HEK293 (cell line): Measurements from ENCODE around the gene ATOSA.

Experiments
- BCL6B ChIP-seq: fragments of 450-650 bp; formaldehyde crosslinking; IDR thresholded peaks from 2 replicates; pipeline ENCODE4 v1.5.1; 2017; ENCODE audit warnings: missing biosample characterization, missing genetic modification characterization
- CTCF ChIP-seq: fragments of 450-650 bp; formaldehyde crosslinking; IDR thresholded peaks from 2 replicates; pipeline ENCODE4 v1.5.1; 2016; ENCODE audit warnings: missing biosample characterization, missing genetic modification characterization
- HIC1 ChIP-seq: fragments of 450-650 bp; formaldehyde crosslinking; IDR thresholded peaks from 2 replicates; pipeline ENCODE4 v1.5.1; 2016; ENCODE audit warnings: missing biosample characterization, missing genetic modification characterization
- HOXD13 ChIP-seq: sonication (generic); formaldehyde crosslinking; IDR thresholded peaks from 2 replicates; pipeline ENCODE4 v1.8.0; 2022; ENCODE audit warnings: missing genetic modification reagents, borderline replicate concordance
- YY1 ChIP-seq: fragments of 450-650 bp; formaldehyde crosslinking; IDR thresholded peaks from 2 replicates; pipeline ENCODE4 v1.5.1; 2018; ENCODE audit warnings: missing biosample characterization, missing genetic modification characterization
- ZBTB49 ChIP-seq: fragments of 450-650 bp; formaldehyde crosslinking; IDR thresholded peaks from 2 replicates; pipeline ENCODE4 v1.5.1; 2016; ENCODE audit warnings: missing biosample characterization, missing genetic modification characterization, low read depth
- ZIC2 ChIP-seq: fragments of 450-650 bp; formaldehyde crosslinking; IDR thresholded peaks from 2 replicates; pipeline ENCODE4 v1.5.1; 2016; ENCODE audit warnings: missing biosample characterization, missing genetic modification characterization
- ZNF121 ChIP-seq: fragments of 450-650 bp; formaldehyde crosslinking; IDR thresholded peaks from 2 replicates; pipeline ENCODE4 v1.5.1; 2016; ENCODE audit warnings: missing biosample characterization, missing genetic modification characterization
- ZNF248 ChIP-seq: fragments of 450-650 bp; formaldehyde crosslinking; IDR thresholded peaks from 2 replicates; pipeline ENCODE4 v1.5.1; 2017; ENCODE audit warnings: missing biosample characterization, missing genetic modification characterization
- ZNF391 ChIP-seq: fragments of 450-650 bp; formaldehyde crosslinking; IDR thresholded peaks from 2 replicates; pipeline ENCODE4 v1.5.1; 2016; ENCODE audit warnings: low read depth, missing biosample characterization, missing genetic modification characterization, borderline replicate concordance
- ZNF624 ChIP-seq: fragments of 450-650 bp; formaldehyde crosslinking; IDR thresholded peaks from 2 replicates; pipeline ENCODE4 v1.5.1; 2017; ENCODE audit warnings: missing biosample characterization, missing genetic modification characterization
- ZNF785 ChIP-seq: fragments of 450-650 bp; formaldehyde crosslinking; IDR thresholded peaks from 2 replicates; pipeline ENCODE4 v1.5.1; 2016; ENCODE audit warnings: missing biosample characterization, missing genetic modification characterization

GRCh38 chr15:52656412-52656811, 22.8 kb downstream of the ATOSA start:
- TF ChIP-seq HIC1 (tag by site-specific recombination) (no peak), ZNF624 (no peak), CTCF (tag by site-specific recombination) (no peak), YY1 (tag by site-specific recombination) (no peak), ZNF248 (tag by site-specific recombination) (no peak), ZNF391 (tag by site-specific recombination) (no peak), BCL6B (no peak), ZIC2 (tag by site-specific recombination) (no peak), ZBTB49 (tag by site-specific recombination) (no peak), HOXD13 (no peak), ZNF785 (no peak), ZNF121 (no peak)
